K562 (cell line): Measurements from ENCODE around the gene CHPF2. TPM values are rescaled to one million over a fixed set of nuclear protein-coding genes. Genes with fewer than 3 reads are reported as not detected.
A peak's percentile ranks its signal among the peaks of the same experiment; 100 is the strongest.

Experiments
- ATF7 ChIP-seq: fragments of 450-650 bp; IDR thresholded peaks from 2 replicates; pipeline ENCODE4 v1.7.1; 2014; ENCODE audit warnings: mild to moderate bottlenecking, moderate library complexity
- HOXB6 ChIP-seq: fragments of 250-450 bp; sonication (Bioruptor Pico); IDR thresholded peaks from 2 replicates; pipeline ENCODE4 v1.5.1; 2022; ENCODE audit warnings: mild to moderate bottlenecking, borderline replicate concordance
- NCOA6 ChIP-seq: fragments of 450-650 bp; IDR thresholded peaks from 2 replicates; pipeline ENCODE4 v1.6.1; 2017; ENCODE audit warnings: mild to moderate bottlenecking
- PHF8 ChIP-seq: fragments of 200-600 bp; sonication (generic); IDR thresholded peaks from 2 replicates; pipeline ENCODE4 v1.6.1; 2012; ENCODE audit warnings: mixed run types, mild to moderate bottlenecking, inconsistent platforms, low read length, moderate library complexity, borderline replicate concordance
- POLR3G ChIP-seq: IDR thresholded peaks from 2 replicates; pipeline ENCODE4 v1.6.1; 2011; ENCODE audit not compliant: insufficient read length, insufficient replicate concordance; ENCODE audit errors: extremely low read depth
- PTRF ChIP-seq: fragments of 450-650 bp; IDR thresholded peaks from 2 replicates; pipeline ENCODE4 v1.6.1; 2016; ENCODE audit warnings: mild to moderate bottlenecking, missing genetic modification characterization, missing compliant biosample characterization
- PTTG1 ChIP-seq: fragments of 450-650 bp; IDR thresholded peaks from 2 replicates; pipeline ENCODE4 v1.6.1; 2016; ENCODE audit warnings: low read depth, mild to moderate bottlenecking, missing genetic modification characterization, missing compliant biosample characterization
- TAF1 ChIP-seq: IDR thresholded peaks from 2 replicates; pipeline ENCODE4 v1.6.1; 2011; ENCODE audit warnings: mild to moderate bottlenecking, low read length, moderate library complexity; ENCODE audit not compliant: insufficient read depth, control insufficient read depth, severe bottlenecking; ENCODE audit errors: extremely low read depth
- TAF9B ChIP-seq: fragments of 450-650 bp; IDR thresholded peaks from 2 replicates; pipeline ENCODE4 v1.6.1; 2018; ENCODE audit warnings: mild to moderate bottlenecking; ENCODE audit not compliant: partially characterized antibody
- TCF7L2 ChIP-seq: fragments of 150-350 bp; IDR thresholded peaks from 2 replicates; pipeline ENCODE4 v1.6.1; 2016; ENCODE audit warnings: low read depth, mild to moderate bottlenecking, low read length, moderate library complexity
- ZNF121 ChIP-seq: sonication (generic); formaldehyde crosslinking; conservative IDR thresholded peaks from 2 replicates; pipeline ENCODE4 v1.8.0; 2022; ENCODE audit warnings: missing genetic modification reagents
- ZSCAN29 ChIP-seq: fragments of 450-650 bp; IDR thresholded peaks from 2 replicates; pipeline ENCODE4 v1.6.1; 2017
- polyA plus RNA-seq, 8 experiments: library from polyadenylated mRNA; depleted of rRNA in 4 of 8; stranded (reverse) in 5 of 8; unstranded in 3 of 8; fragments of >200 nt; fragmentation: Nextera tagmentation in 2 of 8; fragmentation: Illumina TruSeq in 1 of 8; extraction: Ambion mirVana in 2 of 8; extraction: Trizol in 1 of 8; gene quantifications; 2 replicates each; pipeline versions ENCODE4 v1.2.1 to v1.2.3, GENCODE V29; 2011 to 2014; ENCODE audit warnings: inconsistent platforms in 1 of 8, missing spikeins in 1 of 8
- total RNA-seq, 7 experiments: library from RNA; depleted of rRNA in 6 of 7; stranded (reverse); fragments of >200 nt in 6 of 7; fragmentation: Illumina TruSeq in 2 of 7; extraction: Trizol in 2 of 7; gene quantifications; 2 replicates each; pipeline versions ENCODE4 v1.2.1 to v1.2.3, GENCODE V29; 2011 to 2021; ENCODE audit warnings: low replicate concordance in 1 of 7
- TF ChIP-seq, protein P1 (sequence below): fragments of 250-450 bp; sonication (Bioruptor Pico); IDR thresholded peaks from 2 replicates; pipeline ENCODE4 v1.4.0; 2020; ENCODE audit warnings: borderline replicate concordance
- TF ChIP-seq, protein P2 (sequence below): fragments of 450-650 bp; formaldehyde crosslinking; IDR thresholded peaks from 2 replicates; pipeline ENCODE4 v1.4.0; 2020; ENCODE audit warnings: mild to moderate bottlenecking, moderate library complexity
- TF ChIP-seq, protein P3 (sequence below): fragments of 250-450 bp; sonication (Bioruptor Pico); IDR thresholded peaks from 2 replicates; pipeline ENCODE4 v1.4.0; 2020; ENCODE audit warnings: mild to moderate bottlenecking, moderate library complexity
- TF ChIP-seq, protein P4 (sequence below): fragments of 450-650 bp; formaldehyde crosslinking; conservative IDR thresholded peaks from 2 replicates; pipeline ENCODE4 v1.4.0; 2022; ENCODE audit warnings: mild to moderate bottlenecking, missing genetic modification characterization
- TF ChIP-seq, protein P5 (sequence below), 2 experiments: fragments of 450-650 bp in 1 of 2; sonication (generic) in 1 of 2; formaldehyde crosslinking in 1 of 2; IDR thresholded peaks in 1 of 2; conservative IDR thresholded peaks in 1 of 2; 2 replicates each; pipeline versions ENCODE4 v1.6.1 to v1.8.1; 2016 to 2023; ENCODE audit warnings: mild to moderate bottlenecking in 2 of 2, moderate library complexity in 2 of 2, inconsistent platforms in 1 of 2, missing genetic modification reagents in 1 of 2
- TF ChIP-seq, protein P6 (sequence below), 2 experiments: IDR thresholded peaks in 1 of 2; conservative IDR thresholded peaks in 1 of 2; 2 replicates each; pipeline ENCODE4 v1.6.1; 2016; ENCODE audit warnings: low read depth in 2 of 2, mild to moderate bottlenecking in 1 of 2, missing compliant biosample characterization in 1 of 2, missing genetic modification characterization in 1 of 2, moderate library complexity in 1 of 2

CHPF2 gene
- total and polyA plus RNA-seq, 9 of the 15 experiments (the other 6 are each of a cell fraction or from before 2014, with no cell fraction given): 0.08 to 32.8 (median 10.5) TPM

DNA sequence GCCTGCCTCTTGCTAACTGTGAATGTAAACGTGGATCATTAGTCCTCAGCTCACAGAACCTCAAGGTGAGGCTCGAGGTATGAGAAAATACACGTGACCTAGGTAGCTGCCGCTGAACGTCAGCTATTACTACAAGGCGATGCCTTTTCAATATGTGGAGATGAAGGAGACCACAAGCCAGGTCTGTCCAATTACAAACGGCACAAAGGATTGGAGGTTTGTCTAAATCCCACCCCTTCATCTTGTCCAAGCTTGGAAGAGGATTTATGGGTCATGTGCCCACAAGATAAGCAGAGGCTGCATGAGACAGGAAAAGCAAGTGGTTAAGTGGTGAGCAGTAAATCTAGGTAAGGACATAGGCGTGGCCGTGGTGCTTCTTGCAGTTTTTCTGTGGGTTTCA is 25.4 kb upstream of the CHPF2 start (continued):
- TF ChIP-seq, protein P1, sequence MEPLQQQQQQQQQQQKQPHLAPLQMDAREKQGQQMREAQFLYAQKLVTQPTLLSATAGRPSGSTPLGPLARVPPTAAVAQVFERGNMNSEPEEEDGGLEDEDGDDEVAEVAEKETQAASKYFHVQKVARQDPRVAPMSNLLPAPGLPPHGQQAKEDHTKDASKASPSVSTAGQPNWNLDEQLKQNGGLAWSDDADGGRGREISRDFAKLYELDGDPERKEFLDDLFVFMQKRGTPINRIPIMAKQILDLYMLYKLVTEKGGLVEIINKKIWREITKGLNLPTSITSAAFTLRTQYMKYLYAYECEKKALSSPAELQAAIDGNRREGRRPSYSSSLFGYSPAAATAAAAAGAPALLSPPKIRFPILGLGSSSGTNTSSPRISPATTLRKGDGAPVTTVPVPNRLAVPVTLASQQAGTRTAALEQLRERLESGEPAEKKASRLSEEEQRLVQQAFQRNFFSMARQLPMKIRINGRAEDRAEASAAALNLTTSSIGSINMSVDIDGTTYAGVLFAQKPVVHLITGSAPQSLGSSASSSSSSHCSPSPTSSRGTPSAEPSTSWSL (CRISPR knock-in tag): no peak
- TF ChIP-seq PTTG1 (no peak), TAF1 (no peak), ZNF121 (CRISPR knock-in tag) (no peak), TAF9B (no peak), POLR3G (no peak), ZSCAN29 (no peak), HOXB6 (CRISPR knock-in tag) (no peak), ATF7 (peak; percentile 49), PHF8 (no peak), PTRF (no peak), TCF7L2 (no peak), NCOA6 (no peak)
- TF ChIP-seq, protein P2, sequence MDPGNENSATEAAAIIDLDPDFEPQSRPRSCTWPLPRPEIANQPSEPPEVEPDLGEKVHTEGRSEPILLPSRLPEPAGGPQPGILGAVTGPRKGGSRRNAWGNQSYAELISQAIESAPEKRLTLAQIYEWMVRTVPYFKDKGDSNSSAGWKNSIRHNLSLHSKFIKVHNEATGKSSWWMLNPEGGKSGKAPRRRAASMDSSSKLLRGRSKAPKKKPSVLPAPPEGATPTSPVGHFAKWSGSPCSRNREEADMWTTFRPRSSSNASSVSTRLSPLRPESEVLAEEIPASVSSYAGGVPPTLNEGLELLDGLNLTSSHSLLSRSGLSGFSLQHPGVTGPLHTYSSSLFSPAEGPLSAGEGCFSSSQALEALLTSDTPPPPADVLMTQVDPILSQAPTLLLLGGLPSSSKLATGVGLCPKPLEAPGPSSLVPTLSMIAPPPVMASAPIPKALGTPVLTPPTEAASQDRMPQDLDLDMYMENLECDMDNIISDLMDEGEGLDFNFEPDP (CRISPR knock-in tag): no peak
- TF ChIP-seq, protein P3, sequence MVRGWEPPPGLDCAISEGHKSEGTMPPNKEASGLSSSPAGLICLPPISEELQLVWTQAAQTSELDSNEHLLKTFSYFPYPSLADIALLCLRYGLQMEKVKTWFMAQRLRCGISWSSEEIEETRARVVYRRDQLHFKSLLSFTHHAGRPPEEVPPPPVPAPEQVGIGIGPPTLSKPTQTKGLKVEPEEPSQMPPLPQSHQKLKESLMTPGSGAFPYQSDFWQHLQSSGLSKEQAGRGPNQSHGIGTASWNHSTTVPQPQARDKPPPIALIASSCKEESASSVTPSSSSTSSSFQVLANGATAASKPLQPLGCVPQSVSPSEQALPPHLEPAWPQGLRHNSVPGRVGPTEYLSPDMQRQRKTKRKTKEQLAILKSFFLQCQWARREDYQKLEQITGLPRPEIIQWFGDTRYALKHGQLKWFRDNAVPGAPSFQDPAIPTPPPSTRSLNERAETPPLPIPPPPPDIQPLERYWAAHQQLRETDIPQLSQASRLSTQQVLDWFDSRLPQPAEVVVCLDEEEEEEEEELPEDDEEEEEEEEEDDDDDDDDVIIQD (CRISPR knock-in tag): no peak
- TF ChIP-seq, protein P4, sequence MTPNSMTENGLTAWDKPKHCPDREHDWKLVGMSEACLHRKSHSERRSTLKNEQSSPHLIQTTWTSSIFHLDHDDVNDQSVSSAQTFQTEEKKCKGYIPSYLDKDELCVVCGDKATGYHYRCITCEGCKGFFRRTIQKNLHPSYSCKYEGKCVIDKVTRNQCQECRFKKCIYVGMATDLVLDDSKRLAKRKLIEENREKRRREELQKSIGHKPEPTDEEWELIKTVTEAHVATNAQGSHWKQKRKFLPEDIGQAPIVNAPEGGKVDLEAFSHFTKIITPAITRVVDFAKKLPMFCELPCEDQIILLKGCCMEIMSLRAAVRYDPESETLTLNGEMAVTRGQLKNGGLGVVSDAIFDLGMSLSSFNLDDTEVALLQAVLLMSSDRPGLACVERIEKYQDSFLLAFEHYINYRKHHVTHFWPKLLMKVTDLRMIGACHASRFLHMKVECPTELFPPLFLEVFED (CRISPR knock-in tag): no peak
- TF ChIP-seq, protein P5, sequence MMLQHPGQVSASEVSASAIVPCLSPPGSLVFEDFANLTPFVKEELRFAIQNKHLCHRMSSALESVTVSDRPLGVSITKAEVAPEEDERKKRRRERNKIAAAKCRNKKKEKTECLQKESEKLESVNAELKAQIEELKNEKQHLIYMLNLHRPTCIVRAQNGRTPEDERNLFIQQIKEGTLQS (IDR thresholded peaks at IDR 0.05): no peak
- TF ChIP-seq, protein P5 (CRISPR knock-in tag; conservative IDR thresholded peaks at IDR 0.05): no peak
- TF ChIP-seq, protein P6, sequence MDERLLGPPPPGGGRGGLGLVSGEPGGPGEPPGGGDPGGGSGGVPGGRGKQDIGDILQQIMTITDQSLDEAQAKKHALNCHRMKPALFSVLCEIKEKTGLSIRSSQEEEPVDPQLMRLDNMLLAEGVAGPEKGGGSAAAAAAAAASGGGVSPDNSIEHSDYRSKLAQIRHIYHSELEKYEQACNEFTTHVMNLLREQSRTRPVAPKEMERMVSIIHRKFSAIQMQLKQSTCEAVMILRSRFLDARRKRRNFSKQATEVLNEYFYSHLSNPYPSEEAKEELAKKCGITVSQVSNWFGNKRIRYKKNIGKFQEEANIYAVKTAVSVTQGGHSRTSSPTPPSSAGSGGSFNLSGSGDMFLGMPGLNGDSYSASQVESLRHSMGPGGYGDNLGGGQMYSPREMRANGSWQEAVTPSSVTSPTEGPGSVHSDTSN (CRISPR knock-in tag; IDR thresholded peaks at IDR 0.05; ENCODE audit: low read depth): peak; percentile 61; the same call in 1 of the 2 replicates
- TF ChIP-seq, protein P6 (tag; conservative IDR thresholded peaks at IDR 0.05; ENCODE audit: low read depth): peak; percentile 99
